ENCODE measurements around the gene MCTP2. TPM values are rescaled to one million over a fixed set of nuclear protein-coding genes. Genes with fewer than 3 reads are reported as not detected.

MCTP2 gene
- total RNA-seq, 1 experiment from 2014 or later, result 0.15 TPM

DNA sequence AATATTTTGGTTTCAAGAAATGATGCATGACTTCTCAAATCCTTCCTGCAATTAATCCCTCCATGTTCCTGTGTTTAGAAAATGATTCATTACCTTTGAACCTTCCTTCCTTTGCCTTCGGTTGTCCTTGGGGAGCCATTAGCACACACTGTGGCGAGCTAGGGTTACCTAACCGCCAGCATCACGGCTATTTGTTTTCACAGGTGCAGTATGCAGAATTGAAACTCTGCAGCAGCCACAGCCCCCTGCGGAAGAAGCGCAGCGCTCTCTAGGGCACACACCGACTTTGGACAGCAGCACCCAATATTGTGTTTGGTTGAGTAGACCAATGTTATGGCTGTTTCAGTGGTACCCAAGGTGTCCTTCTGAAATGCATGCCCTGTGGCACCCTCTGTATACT, 247.4 kb downstream of the MCTP2 start:
- no peak for DNase-seq (ENCODE audit: low read depth, low spot score)
- POLR2A ChIA-PET, result no interaction called here
- in situ Hi-C loops (cut with HindIII; ENCODE audit: low pct_unique_long_range_greater_than_20kb, low sequenced_read_pairs) (no loop called here), intact Hi-C loops (cut with micrococcal nuclease; ENCODE audit: unreplicated experiment) (no loop called here)
- no peaks in the 10 kb centered on the region for H3K9me3 ChIP-seq (ENCODE audit: control insufficient read depth, insufficient read depth, low read depth, low read length)
- CTCF ChIA-PET, result no interaction called here
- no peaks in the 10 kb centered on the region for H3K27me3 ChIP-seq (ENCODE audit: control insufficient read depth, insufficient read depth, low read length)
- BruUV-seq (replicated peaks), result no TSS peak
- TF ChIP-seq SIN3A (IDR thresholded peaks at IDR 0.05; ENCODE audit: borderline replicate concordance, insufficient read depth, low read depth, low read length) (no peak), REST (IDR thresholded peaks at IDR 0.05; ENCODE audit: insufficient read depth in 1 of 2, low read depth in 2 of 2, low read length in 1 of 2) (no peak), POLR2AphosphoS5 (IDR thresholded peaks at IDR 0.05; ENCODE audit: low read depth, low read length) (no peak), TCF7L2 (IDR thresholded peaks at IDR 0.05; ENCODE audit: low read depth, low read length) (no peak)
- TF ChIP-seq, protein P1, sequence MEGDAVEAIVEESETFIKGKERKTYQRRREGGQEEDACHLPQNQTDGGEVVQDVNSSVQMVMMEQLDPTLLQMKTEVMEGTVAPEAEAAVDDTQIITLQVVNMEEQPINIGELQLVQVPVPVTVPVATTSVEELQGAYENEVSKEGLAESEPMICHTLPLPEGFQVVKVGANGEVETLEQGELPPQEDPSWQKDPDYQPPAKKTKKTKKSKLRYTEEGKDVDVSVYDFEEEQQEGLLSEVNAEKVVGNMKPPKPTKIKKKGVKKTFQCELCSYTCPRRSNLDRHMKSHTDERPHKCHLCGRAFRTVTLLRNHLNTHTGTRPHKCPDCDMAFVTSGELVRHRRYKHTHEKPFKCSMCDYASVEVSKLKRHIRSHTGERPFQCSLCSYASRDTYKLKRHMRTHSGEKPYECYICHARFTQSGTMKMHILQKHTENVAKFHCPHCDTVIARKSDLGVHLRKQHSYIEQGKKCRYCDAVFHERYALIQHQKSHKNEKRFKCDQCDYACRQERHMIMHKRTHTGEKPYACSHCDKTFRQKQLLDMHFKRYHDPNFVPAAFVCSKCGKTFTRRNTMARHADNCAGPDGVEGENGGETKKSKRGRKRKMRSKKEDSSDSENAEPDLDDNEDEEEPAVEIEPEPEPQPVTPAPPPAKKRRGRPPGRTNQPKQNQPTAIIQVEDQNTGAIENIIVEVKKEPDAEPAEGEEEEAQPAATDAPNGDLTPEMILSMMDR (IDR thresholded peaks at IDR 0.05), result no peak
- H3K36me3 ChIP-seq (ENCODE audit: control insufficient read depth, insufficient read depth, low read length), result no peaks in the 10 kb centered on the region
- no peak overlapping the region for H3K4me3 ChIP-seq (ENCODE audit: low read depth in 2 of 2, low read length in 2 of 2)
- H3K4me1 ChIP-seq (ENCODE audit: control insufficient read depth, insufficient read depth, low read length), result no peaks in the 10 kb centered on the region
- no peak overlapping the region for H3K27ac ChIP-seq (ENCODE audit: low read length)
- ATAC-seq, result no peak

DNA sequence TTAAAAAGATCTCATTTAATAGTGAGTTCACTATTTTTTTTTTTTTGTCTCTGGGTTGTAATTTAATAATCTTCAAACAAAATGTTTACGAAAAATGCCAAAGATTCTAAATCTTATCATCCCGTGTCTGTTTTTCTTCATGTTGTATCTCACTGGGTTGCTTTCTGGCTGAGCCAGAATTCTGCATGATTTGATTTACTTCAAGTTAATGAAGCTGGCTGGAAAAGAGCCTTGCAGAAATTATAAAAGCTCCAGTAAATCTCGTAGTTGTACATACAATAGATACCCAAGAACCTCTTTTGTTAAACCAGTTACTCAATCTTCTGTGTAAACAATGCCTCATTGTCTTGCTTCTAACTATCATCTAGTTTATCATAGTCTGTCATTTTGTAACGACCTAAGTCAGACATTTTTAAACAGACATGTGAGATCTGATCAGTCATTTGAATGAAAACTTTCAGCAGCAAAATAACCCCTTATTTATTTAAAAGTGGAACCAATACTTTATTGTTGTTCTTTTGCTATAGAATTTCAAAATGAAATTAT, 249.0 kb downstream of the MCTP2 start:
- Histone ChIP-seq H3K9me3 (ENCODE audit: control insufficient read depth, insufficient read depth, low read depth, low read length) (no peaks in the 10 kb centered on the region), H3K4me3 (ENCODE audit: low read depth in 2 of 2, low read length in 2 of 2) (no peak overlapping the region), H3K27ac (ENCODE audit: low read length) (no peak overlapping the region), H3K36me3 (ENCODE audit: control insufficient read depth, insufficient read depth, low read length) (no peaks in the 10 kb centered on the region), H3K27me3 (ENCODE audit: control insufficient read depth, insufficient read depth, low read length) (no peaks in the 10 kb centered on the region), H3K4me1 (ENCODE audit: control insufficient read depth, insufficient read depth, low read length) (no peaks in the 10 kb centered on the region)
- DNase-seq (ENCODE audit: low read depth, low spot score) (no peak), ATAC-seq (no peak)
- TF ChIP-seq, protein P1 (IDR thresholded peaks at IDR 0.05), result no peak
- no peak for TF ChIP-seq SIN3A (IDR thresholded peaks at IDR 0.05; ENCODE audit: borderline replicate concordance, insufficient read depth, low read depth, low read length)
- no peak for TF ChIP-seq POLR2AphosphoS5 (IDR thresholded peaks at IDR 0.05; ENCODE audit: low read depth, low read length)
- TF ChIP-seq REST (IDR thresholded peaks at IDR 0.05; ENCODE audit: insufficient read depth in 1 of 2, low read depth in 2 of 2, low read length in 1 of 2), result no peak
- TF ChIP-seq TCF7L2 (IDR thresholded peaks at IDR 0.05; ENCODE audit: low read depth, low read length), result no peak
- ChIA-PET CTCF (no interaction called here), POLR2A (no interaction called here)
- intact Hi-C loops (cut with micrococcal nuclease; ENCODE audit: unreplicated experiment) (no loop called here), in situ Hi-C loops (cut with HindIII; ENCODE audit: low pct_unique_long_range_greater_than_20kb, low sequenced_read_pairs) (no loop called here)
- BruUV-seq (replicated peaks), result no TSS peak

Data from Panc1 (cell line).